HepG2 (cell line): ENCODE data around the gene MYL6. TPM values are rescaled to one million over a fixed set of nuclear protein-coding genes. Genes with fewer than 3 reads are reported as not detected.

Source experiments
- AGO2 ChIP-seq: fragments of 200-400 bp; formaldehyde crosslinking; optimal IDR thresholded peaks from 2 replicates; pipeline ENCODE3; 2017; ENCODE audit warnings: mild to moderate bottlenecking, low read depth, low read length, moderate library complexity
- CHCHD3 ChIP-seq: sonication (generic); formaldehyde crosslinking; IDR thresholded peaks from 2 replicates; pipeline ENCODE4 v1.8.0; 2022; ENCODE audit warnings: mild to moderate bottlenecking, missing genetic modification reagents, moderate library complexity
- EP300 ChIP-seq, 3 experiments: sonication (generic) in 1 of 3; formaldehyde crosslinking in 1 of 3; IDR thresholded peaks; 2 replicates each; pipeline versions ENCODE4 v1.5.1 to v1.6.1; 2011 to 2020; ENCODE audit warnings: low read depth in 2 of 3, low read length in 2 of 3, borderline replicate concordance in 1 of 3, improper control_type of control experiment in 1 of 3, mild to moderate bottlenecking in 1 of 3, missing genetic modification reagents in 1 of 3, moderate library complexity in 1 of 3
- FOSL2 ChIP-seq: sonication (generic); formaldehyde crosslinking; IDR thresholded peaks from 2 replicates; pipeline ENCODE4 v1.4.0; 2020; ENCODE audit warnings: missing genetic modification reagents
- GLMP ChIP-seq: sonication (generic); formaldehyde crosslinking; IDR thresholded peaks from 2 replicates; pipeline ENCODE4 v1.9.0; 2021; ENCODE audit warnings: missing genetic modification reagents, mild to moderate bottlenecking, borderline replicate concordance
- GTF2F1 ChIP-seq: fragments of 150-350 bp; IDR thresholded peaks from 2 replicates; pipeline ENCODE4 v1.6.1; 2014; ENCODE audit warnings: low read length
- HNRNPL ChIP-seq: fragments of 200-400 bp; formaldehyde crosslinking; IDR thresholded peaks from 2 replicates; pipeline ENCODE4 v1.6.1; 2017; ENCODE audit warnings: mild to moderate bottlenecking, low read depth, low read length
- NFKB2 ChIP-seq: sonication (generic); formaldehyde crosslinking; IDR thresholded peaks from 2 replicates; pipeline ENCODE4 v1.4.0; 2020; ENCODE audit warnings: missing genetic modification reagents, borderline replicate concordance
- NONO ChIP-seq, 2 experiments: fragments of 450-650 bp in 1 of 2; sonication (generic) in 1 of 2; formaldehyde crosslinking in 1 of 2; IDR thresholded peaks in 1 of 2; conservative IDR thresholded peaks in 1 of 2; 2 replicates each; pipeline versions ENCODE4 v1.6.1 to v1.8.0; 2017 to 2022; ENCODE audit warnings: mild to moderate bottlenecking in 1 of 2, missing genetic modification reagents in 1 of 2, moderate library complexity in 1 of 2
- PATZ1 ChIP-seq: sonication (generic); formaldehyde crosslinking; IDR thresholded peaks from 2 replicates; pipeline ENCODE4 v1.4.0; 2020; ENCODE audit warnings: missing genetic modification reagents
- REXO4 ChIP-seq: sonication (generic); formaldehyde crosslinking; IDR thresholded peaks from 2 replicates; pipeline ENCODE4 v1.8.0; 2022; ENCODE audit warnings: missing genetic modification reagents, mild to moderate bottlenecking, borderline replicate concordance
- SIN3B ChIP-seq: fragments of 150-350 bp; IDR thresholded peaks from 2 replicates; pipeline ENCODE4 v1.6.1; 2014; ENCODE audit warnings: low read length
- SNRNP70 ChIP-seq: fragments of 200-400 bp; formaldehyde crosslinking; IDR thresholded peaks from 2 replicates; pipeline ENCODE4 v1.6.1; 2017; ENCODE audit warnings: mild to moderate bottlenecking, low read depth, low read length, moderate library complexity
- STAT5B ChIP-seq: sonication (generic); formaldehyde crosslinking; IDR thresholded peaks from 2 replicates; pipeline ENCODE4 v1.4.0; 2020; ENCODE audit warnings: missing genetic modification reagents
- TEAD3 ChIP-seq: optimal IDR thresholded peaks from 2 replicates; pipeline ENCODE3; 2016; ENCODE audit warnings: borderline replicate concordance
- ZBTB20 ChIP-seq: sonication (generic); formaldehyde crosslinking; IDR thresholded peaks from 2 replicates; pipeline ENCODE4 v1.8.1; 2023; ENCODE audit warnings: missing genetic modification reagents, low read depth, mild to moderate bottlenecking, borderline replicate concordance
- ZBTB4 ChIP-seq: sonication (generic); formaldehyde crosslinking; IDR thresholded peaks from 2 replicates; pipeline ENCODE4 v1.4.0; 2020; ENCODE audit warnings: missing genetic modification reagents, mild to moderate bottlenecking, borderline replicate concordance
- ZNF12 ChIP-seq: sonication (generic); formaldehyde crosslinking; IDR thresholded peaks from 2 replicates; pipeline ENCODE4 v1.5.0; 2020; ENCODE audit warnings: missing genetic modification reagents
- ZNF280B ChIP-seq: sonication (generic); formaldehyde crosslinking; IDR thresholded peaks from 2 replicates; pipeline ENCODE4 v1.5.0; 2020; ENCODE audit warnings: missing genetic modification reagents, mild to moderate bottlenecking, borderline replicate concordance
- ZNF501 ChIP-seq: sonication (generic); formaldehyde crosslinking; IDR thresholded peaks from 2 replicates; pipeline ENCODE4 v1.5.1; 2020; ENCODE audit warnings: mild to moderate bottlenecking, moderate library complexity, missing genetic modification reagents
- polyA plus RNA-seq, 8 experiments: library from polyadenylated mRNA; depleted of rRNA in 3 of 8; stranded (reverse) in 7 of 8; unstranded in 1 of 8; fragments of >200 nt; fragmentation: Illumina TruSeq in 4 of 8; extraction: Trizol in 4 of 8; gene quantifications; 2 replicates each; pipeline versions ENCODE4 v1.2.1 to v1.2.3, GENCODE V29; 2011 to 2016; ENCODE audit warnings: low read depth in 4 of 8, missing spikeins in 1 of 8, mixed read lengths in 1 of 8; ENCODE audit not compliant: insufficient read depth in 1 of 8
- total RNA-seq, 5 experiments: library from RNA; depleted of rRNA; stranded (reverse); fragments of >200 nt; fragmentation: Illumina TruSeq; extraction: Trizol; gene quantifications; 2 replicates each; pipeline ENCODE4 v1.2.3, GENCODE V29; 2016; ENCODE audit warnings: low read depth in 1 of 5

The MYL6 gene
- total and polyA plus RNA-seq, 2 of the 13 experiments (the other 11 are each of a cell fraction or from before 2014, with no cell fraction given): 1,127 to 1,192 TPM

- TF ChIP-seq NFKB2 (CRISPR knock-in tag) (peak; percentile 75; the same call in 1 of the 2 replicates), ZBTB4 (CRISPR knock-in tag) (no peak; the same call in 1 of the 2 replicates), ZNF501 (CRISPR knock-in tag) (no peak), TEAD3 (CRISPR knock-in tag) (peak; percentile 100), SNRNP70 (no peak), ZNF12 (no peak), AGO2 (no peak), STAT5B (no peak), EP300 (IDR thresholded peaks at IDR 0.05; ENCODE audit: low read depth in 2 of 2, low read length in 2 of 2) (peak in 1 of 2 experiments; percentile 52; a peak in 2 of 4 replicates), EP300 (CRISPR knock-in tag; IDR thresholded peaks at IDR 0.05; ENCODE audit: borderline replicate concordance) (no peak), ZNF280B (CRISPR knock-in tag) (peak; percentile 61; the same call in 1 of the 2 replicates), GLMP (CRISPR knock-in tag) (no peak), FOSL2 (CRISPR knock-in tag) (peak; percentile 22; the same call in 1 of the 2 replicates), CHCHD3 (no peak), REXO4 (CRISPR knock-in tag) (no peak), ZBTB20 (CRISPR knock-in tag) (no peak), PATZ1 (CRISPR knock-in tag) (peak; percentile 97), GTF2F1 (no peak), NONO (IDR thresholded peaks at IDR 0.05) (no peak), NONO (CRISPR knock-in tag; conservative IDR thresholded peaks at IDR 0.05) (0 out of 2 replicates have a peak, but pooled peaks have one; percentile 18), SIN3B (0 out of 2 replicates have a peak, but pooled peaks have one; percentile 24), HNRNPL (0 out of 2 replicates have a peak, but pooled peaks have one; percentile 10)
These were observed 744 bp upstream of the MYL6 start (continued) for GRCh38 chr12:56157201-56158028.
